Measurements from ENCODE around the gene TMEM30A. TPM values are rescaled to one million over a fixed set of nuclear protein-coding genes. Genes with fewer than 3 reads are reported as not detected.
A peak's percentile ranks its signal among the peaks of the same experiment; 100 is the strongest.

Gene TMEM30A
- polyA plus RNA-seq, 1 experiment: 75.0 TPM

GRCh38 chr6:75204959-75205775 lies 79.4 kb downstream of the TMEM30A start:
- Histone ChIP-seq H3K9me3 (ENCODE audit: control insufficient read depth, insufficient read depth, low read length) (no peaks in the 10 kb centered on the region; the same call in 1 of the 2 replicates), H3K4me3 (ENCODE audit: low read depth, low read length) (peak overlapping the region; percentile 97), H3K27me3 (ENCODE audit: control insufficient read depth, insufficient read depth, low read length) (no peaks in the 10 kb centered on the region), H3K27ac (ENCODE audit: low read depth, low read length) (peak overlapping the region; percentile 99)
- ChIA-PET POLR2A (interaction anchor here (0.5 to 1.6 kb wide), 11 partner anchors 21 to 1551 kb away, joined by 3 to 9 read pairs (median 4); partner anchors contain the start of genes COX7A2 and SLC17A5), CTCF (interaction anchor here (1.0 to 3.2 kb wide), 7 partner anchors 101 to 1235 kb away, joined by 3 to 21 read pairs (median 6); no protein-coding TSS in a partner anchor)
- TF ChIP-seq CTCF (IDR thresholded peaks at IDR 0.05; ENCODE audit: low read depth, low read length): no peak
- peak; percentile 47 for DNase-seq (ENCODE audit: low read depth, low spot score)

- peak; percentile 78 for TF ChIP-seq CTCF (IDR thresholded peaks at IDR 0.05; ENCODE audit: low read depth, low read length)
- Histone ChIP-seq H3K27me3 (ENCODE audit: control insufficient read depth, insufficient read depth, low read length) (no peaks in the 10 kb centered on the region), H3K4me3 (ENCODE audit: low read depth, low read length) (peak overlapping the region; percentile 97), H3K27ac (ENCODE audit: low read depth, low read length) (peak overlapping the region; percentile 99), H3K9me3 (ENCODE audit: control insufficient read depth, insufficient read depth, low read length) (no peaks in the 10 kb centered on the region; the same call in 1 of the 2 replicates)
- ChIA-PET POLR2A (interaction anchor here (1.1 to 1.4 kb wide), 2 partner anchors 109 to 915 kb away, joined by 3 to 4 read pairs; no protein-coding TSS in a partner anchor), CTCF (interaction anchor here (0.6 to 3.4 kb wide), 16 partner anchors 51 to 1348 kb away, joined by 3 to 26 read pairs (median 5); no protein-coding TSS in a partner anchor)
- peak; percentile 88 for DNase-seq (ENCODE audit: low read depth, low spot score)
Observed at GRCh38 chr6:75204217-75204958, 80.2 kb downstream of the TMEM30A start.

GRCh38 chr6:75203721-75204120 lies 80.9 kb downstream of the TMEM30A start:
- DNase-seq (ENCODE audit: low read depth, low spot score): no peak
- Histone ChIP-seq H3K27ac (ENCODE audit: low read depth, low read length) (peak overlapping the region; percentile 99), H3K9me3 (ENCODE audit: control insufficient read depth, insufficient read depth, low read length) (no peaks in the 10 kb centered on the region; the same call in 1 of the 2 replicates), H3K27me3 (ENCODE audit: control insufficient read depth, insufficient read depth, low read length) (no peaks in the 10 kb centered on the region), H3K4me3 (ENCODE audit: low read depth, low read length) (peak overlapping the region; percentile 97)
- TF ChIP-seq CTCF (IDR thresholded peaks at IDR 0.05; ENCODE audit: low read depth, low read length): no peak
- ChIA-PET CTCF (interaction anchor here (0.6 to 3.4 kb wide), 16 partner anchors 20 to 1348 kb away, joined by 3 to 26 read pairs (median 4); no protein-coding TSS in a partner anchor), POLR2A (interaction anchor here (1.1 to 1.4 kb wide), 2 partner anchors 109 to 914 kb away, joined by 3 to 4 read pairs; no protein-coding TSS in a partner anchor)

Other genes with a start within 250 kb of the TMEM30A start
- 1,042 and 1,109 TPM in 2 replicates for gene COL12A1, start 78.7 kb downstream of the TMEM30A start, polyA plus RNA-seq (2011; rRNA removed)
- gene COX7A2, start 41.0 kb downstream of the TMEM30A start, polyA plus RNA-seq (2011; rRNA removed): 235 and 263 TPM in 2 replicates
- gene FILIP1, start 209.0 kb upstream of the TMEM30A start, polyA plus RNA-seq (2011; rRNA removed): 0.10 and 0.12 TPM in 2 replicates